Right atrium auricular region (tissue), 2 donors: ENCODE results near the gene SIGLEC1. TPM values are rescaled to one million over a fixed set of nuclear protein-coding genes. Genes with fewer than 3 reads are reported as not detected.

Experiments used
- DNase-seq: peaks from one replicate; pipeline ENCODE4 v3.0.0-alpha.2; 2019; ENCODE audit warnings: low spot score
- H3K27ac ChIP-seq, 2 donors: fragments of 200-600 bp; sonication (generic); 1 replicate in 1 of 2; 2 replicates in 1 of 2; pipeline ENCODE4 v1.5.1; 2016 to 2019
- H3K27me3 ChIP-seq, 2 donors: fragments of 200-600 bp; sonication (generic); one replicate each; pipeline versions ENCODE4 v1.5.1 to v1.6.0; 2017 to 2019
- H3K36me3 ChIP-seq: fragments of 200-600 bp; sonication (generic); one replicate; pipeline ENCODE4 v1.5.1; 2016
- H3K4me1 ChIP-seq, 2 donors: fragments of 200-600 bp; sonication (generic); one replicate each; pipeline versions ENCODE4 v1.5.1 to v1.6.0; 2017 to 2019
- H3K4me3 ChIP-seq, 2 donors: fragments of 200-600 bp; sonication (generic); 1 replicate in 1 of 2; 2 replicates in 1 of 2; pipeline ENCODE4 v1.5.1; 2017 to 2019; ENCODE audit warnings: mild to moderate bottlenecking in 1 of 2, moderate library complexity in 1 of 2
- H3K9me3 ChIP-seq, 2 donors: fragments of 200-600 bp; sonication (generic); one replicate each; pipeline ENCODE4 v1.5.1; 2019
- total RNA-seq, 2 donors: library from RNA; depleted of rRNA; stranded (reverse); fragments of >200 nt; gene quantifications; one replicate each; pipeline ENCODE4 v1.1.0, GENCODE V29; 2016
- TF ChIP-seq, protein P1 (sequence below), 2 donors: fragments of 200-600 bp; sonication (generic); IDR thresholded peaks; one replicate each; pipeline ENCODE4 v1.5.1; 2019; ENCODE audit warnings: antibody characterized with exemption in 2 of 2

Gene SIGLEC1
- total RNA-seq, 2 donors from 2014 or later = 3.2 to 3.9 TPM

DNA sequence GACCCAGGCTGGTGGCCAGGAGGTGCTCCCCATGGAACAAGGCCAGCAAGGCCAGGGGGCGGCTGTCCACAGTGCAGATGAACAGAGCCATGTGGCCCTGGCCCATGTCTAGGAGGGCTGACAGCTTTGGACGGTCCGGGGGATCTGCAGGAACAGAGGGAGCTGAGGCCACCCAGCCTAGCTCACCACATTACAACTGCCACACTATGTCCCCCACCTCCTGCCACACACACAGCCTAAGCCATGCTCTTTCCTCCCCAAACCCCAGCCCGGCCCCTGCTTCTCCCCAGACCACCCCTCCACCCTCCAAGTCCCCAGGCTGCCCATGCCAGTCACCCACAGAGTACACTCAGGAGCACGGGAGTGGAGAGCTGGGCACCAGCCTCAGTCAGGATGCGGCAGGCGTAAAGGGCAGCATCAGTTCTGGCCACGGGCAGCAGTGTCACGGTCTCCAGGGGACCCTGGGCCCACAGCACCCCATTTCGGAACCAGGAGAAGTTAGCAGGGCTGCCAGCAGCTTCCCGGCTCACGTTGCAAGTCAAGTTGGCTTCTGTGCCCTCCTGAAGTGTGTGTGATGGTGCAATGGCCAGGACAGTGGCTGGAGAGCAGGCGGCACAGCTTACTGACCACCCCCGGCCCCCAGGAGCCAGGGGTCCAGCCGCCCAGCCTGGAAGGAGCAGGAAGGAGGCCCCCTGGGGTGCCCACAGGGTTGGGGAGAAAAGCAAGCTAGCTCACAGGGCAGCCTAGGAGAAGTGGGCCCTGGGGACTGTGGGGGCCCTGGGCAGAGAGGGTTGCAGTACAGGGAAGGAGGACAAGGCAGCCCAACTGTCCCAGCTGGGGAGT lies 15.4 kb downstream of the SIGLEC1 start:
- TF ChIP-seq, protein P1, sequence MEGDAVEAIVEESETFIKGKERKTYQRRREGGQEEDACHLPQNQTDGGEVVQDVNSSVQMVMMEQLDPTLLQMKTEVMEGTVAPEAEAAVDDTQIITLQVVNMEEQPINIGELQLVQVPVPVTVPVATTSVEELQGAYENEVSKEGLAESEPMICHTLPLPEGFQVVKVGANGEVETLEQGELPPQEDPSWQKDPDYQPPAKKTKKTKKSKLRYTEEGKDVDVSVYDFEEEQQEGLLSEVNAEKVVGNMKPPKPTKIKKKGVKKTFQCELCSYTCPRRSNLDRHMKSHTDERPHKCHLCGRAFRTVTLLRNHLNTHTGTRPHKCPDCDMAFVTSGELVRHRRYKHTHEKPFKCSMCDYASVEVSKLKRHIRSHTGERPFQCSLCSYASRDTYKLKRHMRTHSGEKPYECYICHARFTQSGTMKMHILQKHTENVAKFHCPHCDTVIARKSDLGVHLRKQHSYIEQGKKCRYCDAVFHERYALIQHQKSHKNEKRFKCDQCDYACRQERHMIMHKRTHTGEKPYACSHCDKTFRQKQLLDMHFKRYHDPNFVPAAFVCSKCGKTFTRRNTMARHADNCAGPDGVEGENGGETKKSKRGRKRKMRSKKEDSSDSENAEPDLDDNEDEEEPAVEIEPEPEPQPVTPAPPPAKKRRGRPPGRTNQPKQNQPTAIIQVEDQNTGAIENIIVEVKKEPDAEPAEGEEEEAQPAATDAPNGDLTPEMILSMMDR (IDR thresholded peaks at IDR 0.05) = no peak
- H3K36me3 ChIP-seq = no peaks in the 10 kb centered on the region
- H3K4me3 ChIP-seq = no peak overlapping the region
- no peak overlapping the region for H3K27ac ChIP-seq
- no peaks in the 10 kb centered on the region for H3K27me3 ChIP-seq
- H3K9me3 ChIP-seq = no peaks in the 10 kb centered on the region
- DNase-seq = no peak
- H3K4me1 ChIP-seq = no peaks in the 10 kb centered on the region

DNA sequence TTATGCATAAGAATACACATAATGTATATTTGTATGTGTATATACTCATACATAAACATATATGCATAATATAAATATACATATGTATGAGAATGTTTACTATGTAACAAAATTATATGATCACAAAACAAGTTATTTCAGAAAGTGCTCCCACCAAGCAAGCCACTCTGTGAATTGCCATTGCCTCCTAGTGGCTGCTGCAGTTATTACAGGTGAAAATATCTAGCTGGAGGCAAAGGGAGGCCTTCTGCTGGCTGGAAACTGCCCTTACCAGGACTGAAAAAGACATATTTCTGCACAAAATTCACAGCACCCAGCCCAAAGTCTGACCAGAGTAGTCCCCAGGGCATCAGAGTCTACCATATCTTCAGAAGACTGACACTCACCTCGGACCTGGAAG lies 16.2 kb downstream of the SIGLEC1 start:
- no peak overlapping the region for H3K4me3 ChIP-seq
- H3K36me3 ChIP-seq = no peaks in the 10 kb centered on the region
- no peak overlapping the region for H3K27ac ChIP-seq
- H3K4me1 ChIP-seq = no peaks in the 10 kb centered on the region
- no peak for DNase-seq
- H3K27me3 ChIP-seq = no peaks in the 10 kb centered on the region
- TF ChIP-seq, protein P1 (IDR thresholded peaks at IDR 0.05) = no peak
- no peaks in the 10 kb centered on the region for H3K9me3 ChIP-seq

DNA sequence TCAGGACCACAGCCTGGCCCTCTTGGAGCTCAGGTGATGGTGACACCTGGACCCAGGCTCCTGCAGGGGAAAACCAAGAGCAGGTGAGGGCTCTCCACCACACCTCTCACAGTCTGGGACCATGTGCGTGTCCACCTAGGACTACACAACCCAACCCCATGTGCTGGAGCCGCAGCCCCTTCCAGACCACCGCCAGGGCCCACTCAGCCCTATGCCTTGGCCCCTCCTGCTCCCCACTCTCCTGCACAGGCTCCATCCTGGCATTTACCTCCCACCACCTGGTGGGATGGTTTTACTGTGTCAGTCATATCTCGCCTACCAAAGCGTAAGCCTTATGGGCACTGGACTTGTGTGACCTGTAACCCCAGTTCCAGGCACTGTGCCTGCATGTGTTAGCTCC lies 17.5 kb downstream of the SIGLEC1 start:
- TF ChIP-seq, protein P1 (IDR thresholded peaks at IDR 0.05) = no peak
- H3K36me3 ChIP-seq = no peaks in the 10 kb centered on the region
- no peaks in the 10 kb centered on the region for H3K27me3 ChIP-seq
- H3K4me1 ChIP-seq = no peaks in the 10 kb centered on the region
- DNase-seq = no peak
- no peak overlapping the region for H3K4me3 ChIP-seq
- H3K9me3 ChIP-seq = no peaks in the 10 kb centered on the region
- no peak overlapping the region for H3K27ac ChIP-seq

DNA sequence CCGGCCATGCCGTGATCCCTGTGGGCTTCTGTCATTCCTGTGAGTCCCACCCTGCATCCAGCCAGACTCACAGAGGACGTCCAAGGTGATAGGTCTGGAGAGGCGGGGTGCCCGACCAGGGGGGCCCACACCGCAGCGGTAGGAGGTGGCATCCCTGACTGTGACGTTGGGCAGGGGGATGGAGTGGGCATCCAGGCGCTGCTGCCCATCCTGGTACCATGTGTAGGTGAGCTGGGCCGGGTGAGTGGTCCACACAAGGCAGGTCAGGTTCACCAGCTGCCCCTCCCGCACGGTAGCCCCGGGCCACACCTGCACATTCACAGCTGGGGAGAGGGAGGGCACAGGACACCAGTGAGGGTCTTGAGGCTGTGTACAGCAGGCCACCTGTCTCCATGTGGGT lies 19.0 kb downstream of the SIGLEC1 start:
- H3K4me3 ChIP-seq = no peak overlapping the region
- no peak for DNase-seq
- no peaks in the 10 kb centered on the region for H3K27me3 ChIP-seq
- H3K4me1 ChIP-seq = no peaks in the 10 kb centered on the region
- H3K36me3 ChIP-seq = no peaks in the 10 kb centered on the region
- no peaks in the 10 kb centered on the region for H3K9me3 ChIP-seq
- no peak overlapping the region for H3K27ac ChIP-seq
- TF ChIP-seq, protein P1 (IDR thresholded peaks at IDR 0.05) = no peak

DNA sequence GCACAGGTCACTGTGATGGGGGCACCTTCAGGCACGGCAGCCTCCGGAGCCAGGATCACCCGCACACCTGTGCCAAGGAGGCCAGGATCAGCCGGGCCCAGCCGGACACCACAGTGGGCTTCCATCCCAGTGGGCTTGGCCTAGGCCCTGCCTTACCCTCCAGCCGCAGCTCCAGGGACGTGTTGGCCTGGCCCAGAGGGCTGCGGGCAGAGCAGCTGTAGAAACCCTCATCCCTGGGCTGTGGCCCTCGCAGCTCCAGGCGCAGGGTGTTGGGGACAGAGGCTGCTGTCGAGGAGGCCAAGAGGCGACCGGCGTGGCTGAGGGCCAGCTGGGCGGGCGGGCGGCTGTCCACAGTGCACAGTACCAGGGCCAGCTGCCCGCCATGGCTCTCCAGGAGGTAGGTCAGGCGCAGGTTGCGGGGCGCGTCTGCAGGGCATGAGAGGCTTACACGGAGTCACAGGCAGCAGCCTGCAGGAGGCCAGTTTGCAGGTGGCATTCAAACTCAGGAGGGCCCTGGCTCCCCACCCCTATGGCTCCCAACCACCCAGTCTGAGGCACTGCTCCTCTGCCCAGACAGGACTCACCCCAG lies 19.6 kb downstream of the SIGLEC1 start:
- DNase-seq = no peak
- H3K4me3 ChIP-seq = no peak overlapping the region
- no peaks in the 10 kb centered on the region for H3K36me3 ChIP-seq
- TF ChIP-seq, protein P1 (IDR thresholded peaks at IDR 0.05) = no peak
- no peaks in the 10 kb centered on the region for H3K4me1 ChIP-seq
- no peaks in the 10 kb centered on the region for H3K27me3 ChIP-seq
- H3K27ac ChIP-seq = no peak overlapping the region
- H3K9me3 ChIP-seq = no peaks in the 10 kb centered on the region
